ENCODE results near the gene OSBPL7.

OSBPL7 gene

GRCh38 chr17:47847341-47848197 lies 26.0 kb upstream of the OSBPL7 start:
- DNase-seq (ENCODE audit: low read depth): no peak

GRCh38 chr17:47846716-47847340 lies 25.2 kb upstream of the OSBPL7 start:
- no peak for DNase-seq (ENCODE audit: low read depth)

GRCh38 chr17:47845716-47846075 lies 24.1 kb upstream of the OSBPL7 start:
- no peak for DNase-seq (ENCODE audit: low read depth)

GRCh38 chr17:47844814-47845715 lies 23.5 kb upstream of the OSBPL7 start:
- no peak for DNase-seq (ENCODE audit: low read depth)

- no peak for DNase-seq (ENCODE audit: low read depth)
Observed at GRCh38 chr17:47844227-47844626, 22.6 kb upstream of the OSBPL7 start.

- DNase-seq (ENCODE audit: low read depth): no peak
Observed at GRCh38 chr17:47843391-47843730, 21.8 kb upstream of the OSBPL7 start.

GRCh38 chr17:47841488-47842291 lies 20.1 kb upstream of the OSBPL7 start:
- DNase-seq (ENCODE audit: low read depth): no peak

- DNase-seq (ENCODE audit: low read depth): peak; percentile 81
Observed at GRCh38 chr17:47840742-47841487, 19.3 kb upstream of the OSBPL7 start, which contains the start of gene SCRN2. Gene SCRN2 (minus strand): TSS chr17:47841273. CDS start chr17:47840843, 430 bp downstream.

GRCh38 chr17:47840001-47840741 lies 18.6 kb upstream of the OSBPL7 start:
- no peak for DNase-seq (ENCODE audit: low read depth)

- no peak for DNase-seq (ENCODE audit: low read depth)
Observed at GRCh38 chr17:47839071-47839470, 17.5 kb upstream of the OSBPL7 start.

GRCh38 chr17:47838636-47839035 lies 17.0 kb upstream of the OSBPL7 start:
- DNase-seq (ENCODE audit: low read depth): no peak

GRCh38 chr17:47837401-47838039 lies 15.9 kb upstream of the OSBPL7 start:
- DNase-seq (ENCODE audit: low read depth): no peak

GRCh38 chr17:47836601-47837000 lies 15.0 kb upstream of the OSBPL7 start:
- DNase-seq (ENCODE audit: low read depth): no peak

GRCh38 chr17:47834756-47835155 lies 13.2 kb upstream of the OSBPL7 start:
- DNase-seq (ENCODE audit: low read depth): no peak

- DNase-seq (ENCODE audit: low read depth): no peak
Observed at GRCh38 chr17:47831934-47832327, 10.3 kb upstream of the OSBPL7 start.

- DNase-seq (ENCODE audit: low read depth): peak; percentile 87
Observed at GRCh38 chr17:47831003-47831933, 9.7 kb upstream of the OSBPL7 start, which contains the start of the genes LRRC46 and MRPL10. Gene LRRC46 (plus strand): TSS chr17:47831670. CDS start chr17:47831990, 320 bp downstream. Gene MRPL10 (minus strand): TSS chr17:47831541. CDS start chr17:47831511, 30 bp downstream.

- no peak for DNase-seq (ENCODE audit: low read depth)
Observed at GRCh38 chr17:47830396-47831002, 8.9 kb upstream of the OSBPL7 start.

- peak; percentile 37 for DNase-seq (ENCODE audit: low read depth)
Observed at GRCh38 chr17:47829870-47830269, 8.3 kb upstream of the OSBPL7 start.

All from activated T-helper 9 cell treated with anti-CD3 and anti-CD28 coated beads, Interleukin-2, amount 50 U/mL, for 16 hours (primary cell).